GM21576 (cell line): Measurements from ENCODE around the gene CREB3L4.
"Not testable (repeated sequence)": the region's sequence is repeated elsewhere in the genome, so short reads cannot be mapped to it uniquely, and the experiment has no call there.

Source experiments
- ATAC-seq: cut with Tn5 transposase; IDR thresholded peaks from one replicate; pipeline ENCODE4 v1.9.1; 2021; ENCODE audit warnings: mild to moderate bottlenecking, moderate library complexity; ENCODE audit not compliant: unreplicated experiment

The CREB3L4 gene

GRCh38 chr1:153958111-153958960 is 9.4 kb upstream of the CREB3L4 start, which contains the start of gene CRTC2:
Gene CRTC2 (minus strand): TSS chr1:153958612. CDS start chr1:153958497, 115 bp downstream.
- peak; percentile 68 for ATAC-seq

- no peak for ATAC-seq
These were observed 8.8 kb upstream of the CREB3L4 start for GRCh38 chr1:153958961-153959260.

GRCh38 chr1:153959454-153959853 is 8.2 kb upstream of the CREB3L4 start:
- ATAC-seq: no peak

- no peak for ATAC-seq
These were observed 7.5 kb upstream of the CREB3L4 start for GRCh38 chr1:153960206-153960605.

- ATAC-seq: no peak
These were observed 6.3 kb upstream of the CREB3L4 start for GRCh38 chr1:153961421-153961820.

- no peak for ATAC-seq
These were observed 5.3 kb upstream of the CREB3L4 start for GRCh38 chr1:153962088-153963029.

- peak; percentile 43 for ATAC-seq
These were observed 4.5 kb upstream of the CREB3L4 start, which contains the start of gene SLC39A1 for GRCh38 chr1:153963030-153963849. Gene SLC39A1 (minus strand): TSS chr1:153963537. CDS start chr1:153962715, 822 bp downstream.

- no peak for ATAC-seq
These were observed 3.8 kb upstream of the CREB3L4 start for GRCh38 chr1:153963850-153964331.

GRCh38 chr1:153968000-153968363 is 280 bp downstream of the CREB3L4 start:
- ATAC-seq: no peak

GRCh38 chr1:153968408-153968807 is 706 bp downstream of the CREB3L4 start:
- no peak for ATAC-seq

- no peak for ATAC-seq
These were observed 1.3 kb downstream of the CREB3L4 start for GRCh38 chr1:153968972-153969371.

GRCh38 chr1:153970346-153970745 is 2.6 kb downstream of the CREB3L4 start:
- no peak for ATAC-seq

- no peak for ATAC-seq
These were observed 5.4 kb downstream of the CREB3L4 start for GRCh38 chr1:153973071-153973470.

- ATAC-seq: no peak
These were observed 5.8 kb downstream of the CREB3L4 start for GRCh38 chr1:153973525-153973924.

GRCh38 chr1:153976819-153977249 is 9.1 kb downstream of the CREB3L4 start:
- no peak for ATAC-seq

GRCh38 chr1:153977250-153978240 is 9.8 kb downstream of the CREB3L4 start, which contains the start of gene JTB:
Gene JTB (minus strand): TSS chr1:153977674. CDS start chr1:153977252, 422 bp downstream.
- ATAC-seq: peak; percentile 65

GRCh38 chr1:153978274-153978909 is 10.7 kb downstream of the CREB3L4 start:
- ATAC-seq: peak; percentile 8

- ATAC-seq: not testable (repeated sequence)
These were observed 11.4 kb downstream of the CREB3L4 start for GRCh38 chr1:153979091-153979490.

GRCh38 chr1:153981735-153982134 is 14.0 kb downstream of the CREB3L4 start:
- not testable (repeated sequence) for ATAC-seq
